ENCODE data around the gene SMIM35.
"Not testable (repeated sequence)": the region's sequence is repeated elsewhere in the genome, so short reads cannot be mapped to it uniquely, and the experiment has no call there.

SMIM35 gene

GRCh38 chr11:118080296-118080695 lies 6.5 kb downstream of the SMIM35 start:
- no peak for DNase-seq
- CTCF ChIA-PET, result interaction anchor here (0.9 kb wide), 1 partner anchor 18 kb away, joined by 3 read pairs; no protein-coding TSS in a partner anchor
- no peak overlapping the region for H3K27ac Mint-ChIP-seq
- no peaks in the 10 kb centered on the region for H3K4me1 Mint-ChIP-seq
- peaks cover 66% of the 10 kb centered on the region for H3K27me3 Mint-ChIP-seq
- no peak overlapping the region for H3K4me3 Mint-ChIP-seq
- no peaks in the 10 kb centered on the region for H3K9me3 Mint-ChIP-seq
- no peaks in the 10 kb centered on the region for H3K36me3 Mint-ChIP-seq

DNA sequence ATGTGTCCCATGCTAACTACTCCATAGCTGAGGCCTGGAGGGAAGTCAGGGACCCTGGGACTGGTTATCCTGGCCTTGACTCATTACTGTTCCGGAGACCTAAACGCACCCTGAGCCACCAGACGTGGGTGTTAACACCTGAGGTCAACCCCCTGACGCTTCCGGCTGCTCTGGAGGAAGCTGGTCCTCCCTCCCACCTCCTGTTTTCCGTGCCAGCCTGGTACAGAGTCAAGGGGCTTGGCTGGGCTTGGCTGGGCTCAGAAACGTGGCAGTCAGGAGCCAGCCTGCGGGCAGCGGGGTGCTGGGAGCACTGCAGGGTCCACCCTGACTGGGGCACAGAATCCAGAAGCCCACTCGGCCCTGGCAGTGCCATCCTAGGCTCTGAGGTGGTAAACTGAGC lies 7.3 kb downstream of the SMIM35 start:
- H3K4me1 Mint-ChIP-seq, result no peaks in the 10 kb centered on the region
- CTCF ChIA-PET, result interaction anchor here (0.9 to 1.5 kb wide), 2 partner anchors 19 to 272 kb away, joined by 3 read pairs; no protein-coding TSS in a partner anchor
- no peak overlapping the region for H3K4me3 Mint-ChIP-seq

GRCh38 chr11:118078911-118079411 lies 7.8 kb downstream of the SMIM35 start:
- no peaks in the 10 kb centered on the region for H3K9me3 Mint-ChIP-seq
- no peak overlapping the region for H3K4me3 Mint-ChIP-seq
- H3K4me1 Mint-ChIP-seq, result no peaks in the 10 kb centered on the region
- CTCF ChIA-PET, result interaction anchor here (1.5 kb wide), 1 partner anchor 271 kb away, joined by 3 read pairs; no protein-coding TSS in a partner anchor
- no peak for DNase-seq
- no peaks in the 10 kb centered on the region for H3K36me3 Mint-ChIP-seq
- peaks cover 73% of the 10 kb centered on the region for H3K27me3 Mint-ChIP-seq
- no peak overlapping the region for H3K27ac Mint-ChIP-seq

More for the DNA sequence above, 7.3 kb downstream of the SMIM35 start:
- H3K36me3 Mint-ChIP-seq, result no peaks in the 10 kb centered on the region
- H3K9me3 Mint-ChIP-seq, result no peaks in the 10 kb centered on the region
- H3K27ac Mint-ChIP-seq, result no peak overlapping the region
- no peak for DNase-seq
- peaks cover 67% of the 10 kb centered on the region for H3K27me3 Mint-ChIP-seq

- H3K27me3 Mint-ChIP-seq, result peaks cover 81% of the 10 kb centered on the region
- no peaks in the 10 kb centered on the region for H3K36me3 Mint-ChIP-seq
- CTCF ChIA-PET, result no interaction called here
- H3K4me3 Mint-ChIP-seq, result no peak within 1 kb of the TSS
- no peaks in the 10 kb centered on the region for H3K4me1 Mint-ChIP-seq
- H3K9me3 Mint-ChIP-seq, result no peaks in the 10 kb centered on the region
- no peak for DNase-seq
- H3K27ac Mint-ChIP-seq, result no peak within 1 kb of the TSS
Measured at GRCh38 chr11:118076754-118077281, 9.9 kb downstream of the SMIM35 start, which contains the start of gene TMPRSS4. Gene TMPRSS4 (plus strand): TSS chr11:118077078. CDS start chr11:118077303, 225 bp downstream.

DNA sequence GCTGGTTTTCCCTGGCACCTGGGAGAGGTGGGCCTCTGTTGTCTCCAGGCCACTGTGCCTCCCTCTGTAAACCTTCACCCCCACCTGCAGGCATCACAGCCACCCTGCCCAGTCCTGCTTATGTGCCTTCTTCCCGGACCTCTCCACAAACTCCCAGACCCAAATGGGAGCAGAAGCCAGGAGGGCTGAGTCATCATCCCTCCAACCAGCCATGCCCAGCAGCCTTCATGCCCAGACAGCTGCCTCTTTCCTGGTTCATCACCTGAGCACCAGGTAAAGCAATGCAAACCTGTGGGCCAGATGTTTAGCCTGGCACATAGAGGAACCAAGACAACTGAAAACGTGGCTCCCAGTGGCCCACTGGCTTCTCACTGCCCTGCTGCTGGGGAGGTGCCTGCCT lies 12.0 kb downstream of the SMIM35 start:
- Mint-ChIP-seq H3K9me3 (no peaks in the 10 kb centered on the region), H3K4me3 (no peak overlapping the region), H3K27me3 (peaks cover 76% of the 10 kb centered on the region), H3K36me3 (no peaks in the 10 kb centered on the region), H3K27ac (no peak overlapping the region), H3K4me1 (no peaks in the 10 kb centered on the region)
- DNase-seq, result no peak
- CTCF ChIA-PET, result no interaction called here

GRCh38 chr11:118074091-118074685 lies 12.6 kb downstream of the SMIM35 start:
- Mint-ChIP-seq H3K27ac (no peak overlapping the region), H3K4me1 (no peaks in the 10 kb centered on the region)
- CTCF ChIA-PET, result no interaction called here

GRCh38 chr11:118073554-118073953 lies 13.2 kb downstream of the SMIM35 start:
- no peaks in the 10 kb centered on the region for H3K9me3 Mint-ChIP-seq
- CTCF ChIA-PET, result no interaction called here
- DNase-seq, result no peak
- no peak overlapping the region for H3K27ac Mint-ChIP-seq
- H3K36me3 Mint-ChIP-seq, result no peaks in the 10 kb centered on the region
- peaks cover 64% of the 10 kb centered on the region for H3K27me3 Mint-ChIP-seq
- H3K4me3 Mint-ChIP-seq, result no peak overlapping the region
- H3K4me1 Mint-ChIP-seq, result no peaks in the 10 kb centered on the region

More at GRCh38 chr11:118074091-118074685, 12.6 kb downstream of the SMIM35 start:
- Mint-ChIP-seq H3K36me3 (no peaks in the 10 kb centered on the region), H3K4me3 (no peak overlapping the region), H3K9me3 (no peaks in the 10 kb centered on the region), H3K27me3 (peaks cover 70% of the 10 kb centered on the region)
- no peak for DNase-seq

GRCh38 chr11:118071416-118072030 lies 15.2 kb downstream of the SMIM35 start:
- no peak overlapping the region for H3K4me3 Mint-ChIP-seq

DNA sequence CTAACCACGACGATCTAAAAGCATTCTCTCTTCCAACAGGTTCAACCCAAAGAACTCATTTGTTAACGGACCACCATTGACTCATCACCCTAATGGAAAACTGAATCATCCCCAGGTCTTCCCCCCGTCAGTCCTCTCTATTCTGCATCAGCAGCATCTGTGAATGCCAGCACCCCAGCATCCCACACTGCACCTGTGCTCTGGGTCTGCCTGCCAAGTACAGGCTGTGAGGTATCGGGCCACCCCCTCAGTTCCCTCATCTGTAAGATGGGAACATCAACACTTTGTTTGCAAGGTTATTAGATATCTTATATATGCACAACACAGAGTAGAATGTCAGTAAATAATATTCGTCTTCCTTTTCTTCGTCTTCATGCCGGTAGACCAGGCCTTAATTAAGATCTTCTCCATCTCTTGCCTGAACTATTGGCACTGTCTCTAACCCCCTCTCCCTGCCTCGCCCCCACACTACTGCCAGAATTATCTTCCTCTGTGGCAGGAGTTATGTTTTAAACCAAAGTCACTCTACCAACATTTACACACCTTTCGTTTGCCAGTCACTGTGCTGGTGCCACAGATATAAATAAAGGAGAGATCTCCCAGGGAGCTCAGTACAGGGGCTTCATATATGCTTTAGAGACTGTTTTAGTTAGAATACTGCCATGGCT lies 17.7 kb downstream of the SMIM35 start:
- no peak for DNase-seq
- Mint-ChIP-seq H3K27me3 (peaks cover 32% of the 10 kb centered on the region), H3K4me1 (no peaks in the 10 kb centered on the region), H3K36me3 (no peaks in the 10 kb centered on the region), H3K9me3 (no peaks in the 10 kb centered on the region), H3K27ac (no peak overlapping the region), H3K4me3 (no peak overlapping the region)
- CTCF ChIA-PET, result no interaction called here

More at GRCh38 chr11:118071416-118072030, 15.2 kb downstream of the SMIM35 start:
- Mint-ChIP-seq H3K4me1 (no peaks in the 10 kb centered on the region), H3K27ac (no peak overlapping the region), H3K36me3 (no peaks in the 10 kb centered on the region), H3K27me3 (peaks cover 47% of the 10 kb centered on the region), H3K9me3 (no peaks in the 10 kb centered on the region)
- no peak for DNase-seq
- CTCF ChIA-PET, result interaction anchor here (1.0 to 1.5 kb wide), 4 partner anchors 100 to 140 kb away, joined by 3 to 5 read pairs (median 3); no protein-coding TSS in a partner anchor

GRCh38 chr11:118068206-118068944 lies 18.4 kb downstream of the SMIM35 start:
- CTCF ChIA-PET, result no interaction called here
- no peak overlapping the region for H3K4me3 Mint-ChIP-seq
- DNase-seq, result no peak
- H3K27me3 Mint-ChIP-seq, result peaks cover 26% of the 10 kb centered on the region
- no peaks in the 10 kb centered on the region for H3K36me3 Mint-ChIP-seq
- no peaks in the 10 kb centered on the region for H3K9me3 Mint-ChIP-seq
- H3K27ac Mint-ChIP-seq, result no peak overlapping the region
- no peaks in the 10 kb centered on the region for H3K4me1 Mint-ChIP-seq

GRCh38 chr11:118067006-118067405 lies 19.8 kb downstream of the SMIM35 start:
- no peak overlapping the region for H3K4me3 Mint-ChIP-seq
- H3K27me3 Mint-ChIP-seq, result peaks cover 26% of the 10 kb centered on the region
- H3K36me3 Mint-ChIP-seq, result no peaks in the 10 kb centered on the region
- no peak for DNase-seq
- CTCF ChIA-PET, result interaction anchor here (0.7 kb wide), 1 partner anchor 8 kb away, joined by 3 read pairs; no protein-coding TSS in a partner anchor
- H3K9me3 Mint-ChIP-seq, result no peaks in the 10 kb centered on the region
- no peaks in the 10 kb centered on the region for H3K4me1 Mint-ChIP-seq
- no peak overlapping the region for H3K27ac Mint-ChIP-seq

DNA sequence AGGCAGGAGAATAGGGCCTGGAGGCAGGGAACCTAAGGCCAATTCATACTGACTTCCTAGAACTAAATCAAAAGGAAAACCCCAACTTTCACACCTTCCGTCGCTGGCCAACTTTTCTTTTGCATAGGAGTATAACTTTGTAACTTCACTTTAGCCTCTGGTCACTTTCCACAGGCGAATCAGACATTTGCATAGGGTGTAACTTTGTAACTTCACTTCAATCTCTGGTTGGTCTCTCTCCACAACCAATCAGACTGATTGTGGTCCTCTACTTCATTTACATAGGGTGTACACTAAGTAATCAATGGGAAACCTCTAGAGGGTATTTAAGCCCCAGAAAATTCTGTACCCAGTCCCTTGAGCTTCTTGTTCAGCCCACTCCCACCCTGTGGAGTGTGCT lies 21.4 kb downstream of the SMIM35 start:
- no peaks in the 10 kb centered on the region for H3K4me1 Mint-ChIP-seq
- H3K27me3 Mint-ChIP-seq, result peaks cover 29% of the 10 kb centered on the region
- no peaks in the 10 kb centered on the region for H3K36me3 Mint-ChIP-seq
- H3K9me3 Mint-ChIP-seq, result no peaks in the 10 kb centered on the region
- DNase-seq, result no peak
- no peak overlapping the region for H3K27ac Mint-ChIP-seq
- H3K4me3 Mint-ChIP-seq, result no peak overlapping the region
- CTCF ChIA-PET, result interaction anchor here (0.8 kb wide), 1 partner anchor 12 kb away, joined by 4 read pairs; no protein-coding TSS in a partner anchor

DNA sequence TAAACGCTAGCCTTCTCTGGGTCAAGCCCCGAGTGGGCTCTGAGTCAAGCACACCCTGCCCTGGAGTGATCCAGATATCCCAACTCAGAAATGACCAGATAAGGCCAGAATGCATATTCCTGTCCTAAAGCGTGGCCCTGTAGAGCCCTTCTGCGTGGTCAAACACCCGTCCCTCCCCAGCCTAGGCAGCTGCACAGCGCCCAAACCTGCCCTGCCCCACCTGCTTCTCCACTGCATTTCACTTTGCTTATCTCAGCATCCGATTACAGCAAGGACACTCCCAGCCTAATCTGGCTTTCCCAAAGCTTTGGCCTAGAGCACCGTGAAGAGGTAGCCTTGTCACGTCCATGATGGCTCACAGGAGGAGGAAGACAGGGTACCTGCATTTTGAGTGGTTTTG lies 21.8 kb downstream of the SMIM35 start:
- H3K36me3 Mint-ChIP-seq, result no peaks in the 10 kb centered on the region
- no peak overlapping the region for H3K27ac Mint-ChIP-seq
- no peak overlapping the region for H3K4me3 Mint-ChIP-seq
- no peak for DNase-seq
- H3K4me1 Mint-ChIP-seq, result no peaks in the 10 kb centered on the region
- CTCF ChIA-PET, result no interaction called here
- H3K27me3 Mint-ChIP-seq, result peaks cover 33% of the 10 kb centered on the region
- no peaks in the 10 kb centered on the region for H3K9me3 Mint-ChIP-seq

DNA sequence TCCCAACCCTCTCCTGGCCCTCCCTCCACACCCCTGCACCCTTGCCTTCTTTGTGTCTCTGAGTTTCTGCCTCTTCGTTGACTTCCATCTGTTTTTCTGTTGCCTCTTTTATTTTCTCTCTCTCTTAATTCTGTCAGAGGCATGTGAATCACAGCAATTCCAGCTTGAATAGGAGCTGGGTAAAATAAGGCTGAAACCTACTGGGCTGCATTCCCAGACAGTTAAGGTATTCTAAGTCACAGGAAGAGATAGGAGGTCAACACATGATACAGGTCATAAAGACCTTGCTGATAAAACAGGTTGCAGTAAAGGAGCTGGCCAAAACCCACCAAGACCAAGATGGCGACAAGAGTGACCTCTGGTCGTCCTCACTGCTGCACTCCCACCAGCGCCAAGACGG lies 24.1 kb downstream of the SMIM35 start:
- H3K4me3 Mint-ChIP-seq, H3K27ac Mint-ChIP-seq: not testable (repeated sequence)
- CTCF ChIA-PET, result interaction anchor here (1.6 to 1.7 kb wide), 2 partner anchors 9 to 116 kb away, joined by 4 to 6 read pairs; no protein-coding TSS in a partner anchor

More for the DNA sequence above, 24.1 kb downstream of the SMIM35 start:
- not testable (repeated sequence) for H3K36me3 Mint-ChIP-seq, H3K9me3 Mint-ChIP-seq, DNase-seq, H3K4me1 Mint-ChIP-seq
- H3K27me3 Mint-ChIP-seq, result peaks cover 54% of the 10 kb centered on the region
